GM12878 (cell line): Measurements from ENCODE around the gene ZBTB24. TPM values are rescaled to one million over a fixed set of nuclear protein-coding genes. Genes with fewer than 3 reads are reported as not detected.

Source experiments
- ATAC-seq: fragments of 200-7000 bp; cut with Tn5 transposase; 3 replicates; pipeline ENCODE4 v1.9.1; 2020; ENCODE audit warnings: mild to moderate bottlenecking, moderate library complexity
- BruUV-seq: library from RNA; stranded (reverse); fragments of 400-500 nt; replicated peaks from 2 replicates; lab custom pipeline; 2021; lab: Mats Ljungman, UMichigan
- CTCF ChIA-PET: fragments of 300-600 bp; sonication (Branson Sonifier 250); formaldehyde crosslinking; extraction: SDS; loops from one replicate; lab custom pipeline; 2021; ENCODE audit warnings: inconsistent platforms; lab: Yijun Ruan, JAX
- POLR2A ChIA-PET: fragments of 350-600 bp; formaldehyde crosslinking; extraction: SDS; loops from one replicate; lab custom pipeline; 2021; ENCODE audit warnings: inconsistent platforms; lab: Charles Lee
- RAD21 ChIA-PET: fragments of 300-600 bp; sonication (Branson Sonifier 250); formaldehyde crosslinking; loops from one replicate; lab custom pipeline; 2023; ENCODE audit warnings: antibody characterized with exemption; ENCODE audit not compliant: unreplicated experiment; lab: Charles Lee
- SMC1A ChIA-PET: fragments of 300-600 bp; sonication (Branson Sonifier 250); formaldehyde crosslinking; loops from one replicate; lab custom pipeline; 2023; ENCODE audit not compliant: unreplicated experiment, uncharacterized antibody; lab: Charles Lee
- DNase-seq: peaks from one replicate; pipeline ENCODE4 v3.0.0-alpha.2; 2011; ENCODE audit warnings: low read depth, low spot score
- FAIRE-seq: peaks from 3 replicates; lab custom pipeline; 2011; peaks lifted over from hg19 to GRCh38; lab: Jason Lieb, UNC
- H2AFZ ChIP-seq: 2 replicates; pipeline ENCODE4 v1.6.0; 2011; ENCODE audit warnings: low read depth, low read length, control low read depth; ENCODE audit not compliant: control insufficient read depth
- H3K27ac ChIP-seq: 2 replicates; pipeline ENCODE4 v1.5.1; 2011; ENCODE audit warnings: control low read depth; ENCODE audit not compliant: control insufficient read depth, insufficient read depth
- H3K27me3 ChIP-seq, 2 experiments: replicated peaks in 1 of 2; 2 replicates each; pipeline versions ENCODE4 v1.6.0 to v1.6.1; 2011; ENCODE audit warnings: low read length in 1 of 2; ENCODE audit not compliant: control insufficient read depth in 2 of 2, insufficient read depth in 2 of 2
- H3K36me3 ChIP-seq, 2 experiments: 2 replicates each; pipeline ENCODE4 v1.5.1; 2011; ENCODE audit warnings: low read length in 1 of 2; ENCODE audit not compliant: control insufficient read depth in 2 of 2, insufficient read depth in 2 of 2
- H3K4me1 ChIP-seq: 2 replicates; pipeline ENCODE4 v1.6.1; 2011; ENCODE audit warnings: mild to moderate bottlenecking, low read length, moderate library complexity, mixed read lengths; ENCODE audit not compliant: control insufficient read depth, insufficient read depth
- H3K4me2 ChIP-seq: 2 replicates; pipeline ENCODE4 v1.6.0; 2011; ENCODE audit warnings: control low read depth; ENCODE audit not compliant: control insufficient read depth, insufficient read depth
- H3K4me3 ChIP-seq: fragments of 200-600 bp; sonication (generic); 2 replicates; pipeline ENCODE4 v1.5.1; 2016
- H3K79me2 ChIP-seq: 2 replicates; pipeline ENCODE4 v1.6.0; 2011; ENCODE audit warnings: low read length; ENCODE audit not compliant: control insufficient read depth, insufficient read depth
- H3K9ac ChIP-seq: 2 replicates; pipeline ENCODE4 v1.8.0; 2011; ENCODE audit warnings: low read length, control low read depth, mixed read lengths; ENCODE audit not compliant: control insufficient read depth, insufficient read depth
- H3K9me3 ChIP-seq: replicated peaks from 3 replicates; pipeline ENCODE4 v1.5.1; 2011; ENCODE audit warnings: mild to moderate bottlenecking, low read length; ENCODE audit not compliant: control insufficient read depth, insufficient read depth
- H4K20me1 ChIP-seq: 2 replicates; pipeline ENCODE4 v1.6.0; 2011; ENCODE audit not compliant: control insufficient read depth, insufficient read depth
- CEBPB ChIP-seq, 2 experiments: fragments of 150-350 bp in 1 of 2; IDR thresholded peaks; 2 replicates each; pipeline ENCODE4 v1.6.1; 2012 to 2014; ENCODE audit warnings: low read depth in 2 of 2, low read length in 2 of 2, borderline replicate concordance in 1 of 2, inconsistent platforms in 1 of 2
- CTCF ChIP-seq, 3 experiments: IDR thresholded peaks in 2 of 3; conservative IDR thresholded peaks in 1 of 3; 2 replicates each; pipeline ENCODE4 v1.5.1; 2011; ENCODE audit warnings: low read depth in 3 of 3, low read length in 3 of 3, mild to moderate bottlenecking in 3 of 3, control low read depth in 2 of 3, moderate library complexity in 2 of 3, inconsistent platforms in 1 of 3, mixed read lengths in 1 of 3; ENCODE audit not compliant: control insufficient read depth in 2 of 3, insufficient read depth in 1 of 3; ENCODE audit errors: extremely low read depth in 1 of 3
- PKNOX1 ChIP-seq: fragments of 450-650 bp; IDR thresholded peaks from 2 replicates; pipeline ENCODE4 v1.6.1; 2016; ENCODE audit warnings: mild to moderate bottlenecking
- RBBP5 ChIP-seq: fragments of 200-600 bp; sonication (generic); conservative IDR thresholded peaks from 2 replicates; pipeline ENCODE4 v1.6.1; 2016
- YY1 ChIP-seq: IDR thresholded peaks from 2 replicates; pipeline ENCODE4 v1.6.1; 2011; ENCODE audit warnings: low read depth, mild to moderate bottlenecking, low read length
- ZNF592 ChIP-seq: fragments of 450-650 bp; IDR thresholded peaks from 2 replicates; pipeline ENCODE4 v1.6.1; 2017; ENCODE audit warnings: mild to moderate bottlenecking, moderate library complexity
- WGBS: methylation state at CpG from one replicate; pipeline ENCODE4 v1.1.6; 2016; ENCODE audit warnings: low lambda C conversion rate; ENCODE audit not compliant: insufficient replicate concordance, insufficient coverage; ENCODE audit errors: missing lambda C conversion rate; 5-methylcytosine and 5-hydroxymethylcytosine counted together
- in situ Hi-C: fragments of 300-500 bp; cut with MboI; formaldehyde crosslinking; loops from 9 replicates; pipeline ENCODE4 v1.14.3; 2018; ENCODE audit warnings: mixed read lengths
- intact Hi-C: fragments of 100-400 bp; cut with micrococcal nuclease; formaldehyde crosslinking; loops from one replicate; pipeline ENCODE4 v1.14.2; 2022; ENCODE audit not compliant: unreplicated experiment
- polyA plus RNA-seq, 11 experiments: library from polyadenylated mRNA; depleted of rRNA in 4 of 11; unstranded in 6 of 11; stranded (reverse) in 5 of 11; fragments of >200 nt; fragmentation: Nextera tagmentation in 4 of 11; fragmentation: Illumina TruSeq in 1 of 11; extraction: Ambion mirVana in 4 of 11; extraction: Trizol in 1 of 11; gene quantifications; 1 replicate in 1 of 11; 2 replicates in 10 of 11; pipeline versions ENCODE4 v1.2.1 to v1.2.3, GENCODE V29; 2011 to 2016; ENCODE audit warnings: inconsistent platforms in 2 of 11, missing spikeins in 2 of 11, low read depth in 1 of 11
- total RNA-seq, 4 experiments: library from RNA; depleted of rRNA in 3 of 4; stranded (reverse); fragments of >200 nt in 3 of 4; fragmentation: Illumina TruSeq in 1 of 4; extraction: Trizol in 1 of 4; gene quantifications; 2 replicates each; pipeline versions ENCODE4 v1.2.1 to v1.2.3, GENCODE V29; 2013 to 2021

The ZBTB24 gene
- total and polyA plus RNA-seq, 10 of the 15 experiments (the other 5 are each of a cell fraction or from before 2014, with no cell fraction given): 2.9 to 17.7 (median 8.5) TPM

GRCh38 chr6:109474995-109475394 is 8.0 kb downstream of the ZBTB24 start:
- Histone ChIP-seq H4K20me1 (no peaks in the 10 kb centered on the region; the same call in 1 of the 2 replicates), H3K36me3 (peaks cover 5 to 21% of the 10 kb centered on the region in 2 experiments), H3K79me2 (peaks cover 64% of the 10 kb centered on the region), H3K4me1 (peaks cover 28% of the 10 kb centered on the region), H3K9ac (no peak overlapping the region), H3K4me2 (no peak overlapping the region), H3K27me3 (no peaks in the 10 kb centered on the region), H3K27ac (no peak overlapping the region), H3K4me3 (no peak overlapping the region), H2AFZ (no peak overlapping the region), H3K9me3 (no peaks in the 10 kb centered on the region)
- no TSS peak for BruUV-seq
- no peak for FAIRE-seq
- TF ChIP-seq CEBPB (IDR thresholded peaks at IDR 0.05; ENCODE audit: borderline replicate concordance in 1 of 2, low read depth in 2 of 2, low read length in 2 of 2) (no peak), YY1 (no peak), CTCF (IDR thresholded peaks at IDR 0.05 in 2 of 3, conservative IDR thresholded peaks at IDR 0.05 in 1 of 3; ENCODE audit: control insufficient read depth in 2 of 3, extremely low read depth in 1 of 3, insufficient read depth in 1 of 3, low read depth in 3 of 3, low read length in 3 of 3) (no peak), ZNF592 (no peak), PKNOX1 (no peak), RBBP5 (no peak)
- no peak for ATAC-seq
- ChIA-PET POLR2A (interaction anchor here (0.7 to 1.0 kb wide), 2 partner anchors 9 to 217 kb away, joined by 3 read pairs; no protein-coding TSS in a partner anchor), CTCF (interaction anchor here (1.1 to 1.2 kb wide), 2 partner anchors 15 to 30 kb away, joined by 3 to 5 read pairs; no protein-coding TSS in a partner anchor), SMC1A (interaction anchor here (3.6 to 9.4 kb wide), 2 partner anchors 11 to 18 kb away, joined by 14 to 148 read pairs; partner anchors contain the start of gene MICAL1), RAD21 (no interaction called here)
- no peak for DNase-seq
- in situ Hi-C loops (no loop called here), intact Hi-C loops (loop anchor here (10.0 kb wide), 1 partner anchor 710 kb away; the partner anchor contains the start of gene CDC40)
- 48% methylated on average over 4 of the region's 4 CpGs for WGBS
